ENCODE results near the gene NUTM2G. TPM values are rescaled to one million over a fixed set of nuclear protein-coding genes. Genes with fewer than 3 reads are reported as not detected.
A peak's percentile ranks its signal among the peaks of the same experiment; 100 is the strongest.
"Not testable (repeated sequence)": the region's sequence is repeated elsewhere in the genome, so short reads cannot be mapped to it uniquely, and the experiment has no call there.

The NUTM2G gene
- total RNA-seq, 2 experiments from 2014 or later, result not detected

GRCh38 chr9:96931665-96932064, 3.0 kb downstream of the NUTM2G start:
- H3K9me3 Mint-ChIP-seq; H3K27ac Mint-ChIP-seq; POLR2A ChIA-PET; H3K4me1 Mint-ChIP-seq; ATAC-seq (ENCODE audit: low read depth); H3K36me3 Mint-ChIP-seq; H3K4me3 Mint-ChIP-seq; DNase-seq; H3K27me3 Mint-ChIP-seq: not testable (repeated sequence)

GRCh38 chr9:96934097-96934496, 5.5 kb downstream of the NUTM2G start:
- H3K9me3 Mint-ChIP-seq; POLR2A ChIA-PET; DNase-seq; ATAC-seq (ENCODE audit: low read depth); H3K27me3 Mint-ChIP-seq; H3K36me3 Mint-ChIP-seq; H3K27ac Mint-ChIP-seq; H3K4me3 Mint-ChIP-seq; H3K4me1 Mint-ChIP-seq: not testable (repeated sequence)

- H3K4me3 Mint-ChIP-seq; H3K4me1 Mint-ChIP-seq; ATAC-seq (ENCODE audit: low read depth); POLR2A ChIA-PET; DNase-seq; H3K27me3 Mint-ChIP-seq; H3K9me3 Mint-ChIP-seq; H3K27ac Mint-ChIP-seq; H3K36me3 Mint-ChIP-seq: not testable (repeated sequence)
Measured at GRCh38 chr9:96934706-96935105, 6.1 kb downstream of the NUTM2G start.

GRCh38 chr9:96935401-96935800, 6.8 kb downstream of the NUTM2G start:
- H3K4me1 Mint-ChIP-seq; ATAC-seq (ENCODE audit: low read depth); H3K4me3 Mint-ChIP-seq; POLR2A ChIA-PET; H3K36me3 Mint-ChIP-seq; H3K27me3 Mint-ChIP-seq; H3K9me3 Mint-ChIP-seq; H3K27ac Mint-ChIP-seq; DNase-seq: not testable (repeated sequence)

- H3K9me3 Mint-ChIP-seq; H3K36me3 Mint-ChIP-seq; POLR2A ChIA-PET; H3K27ac Mint-ChIP-seq; H3K4me3 Mint-ChIP-seq; H3K4me1 Mint-ChIP-seq; DNase-seq; H3K27me3 Mint-ChIP-seq; ATAC-seq (ENCODE audit: low read depth): not testable (repeated sequence)
Measured at GRCh38 chr9:96937442-96937841, 8.8 kb downstream of the NUTM2G start.

GRCh38 chr9:96938957-96939665, 10.5 kb downstream of the NUTM2G start:
- POLR2A ChIA-PET; H3K36me3 Mint-ChIP-seq; H3K9me3 Mint-ChIP-seq; DNase-seq; H3K4me1 Mint-ChIP-seq; H3K27me3 Mint-ChIP-seq; ATAC-seq (ENCODE audit: low read depth); H3K27ac Mint-ChIP-seq; H3K4me3 Mint-ChIP-seq: not testable (repeated sequence)

GRCh38 chr9:96940982-96941381, 12.3 kb downstream of the NUTM2G start:
- H3K27ac Mint-ChIP-seq, POLR2A ChIA-PET, H3K9me3 Mint-ChIP-seq, H3K36me3 Mint-ChIP-seq, H3K27me3 Mint-ChIP-seq, DNase-seq, H3K4me1 Mint-ChIP-seq, H3K4me3 Mint-ChIP-seq: not testable (repeated sequence)
- peak; percentile 68 for ATAC-seq (ENCODE audit: low read depth)

GRCh38 chr9:96941628-96942027, 13.0 kb downstream of the NUTM2G start:
- H3K4me1 Mint-ChIP-seq; DNase-seq; H3K36me3 Mint-ChIP-seq; POLR2A ChIA-PET; H3K27ac Mint-ChIP-seq; H3K4me3 Mint-ChIP-seq; H3K27me3 Mint-ChIP-seq; H3K9me3 Mint-ChIP-seq; ATAC-seq (ENCODE audit: low read depth): not testable (repeated sequence)

- ATAC-seq (ENCODE audit: low read depth); H3K4me3 Mint-ChIP-seq; POLR2A ChIA-PET; H3K4me1 Mint-ChIP-seq; H3K27ac Mint-ChIP-seq; H3K9me3 Mint-ChIP-seq; DNase-seq; H3K36me3 Mint-ChIP-seq; H3K27me3 Mint-ChIP-seq: not testable (repeated sequence)
Measured at GRCh38 chr9:96942181-96942580, 13.5 kb downstream of the NUTM2G start.

GRCh38 chr9:96949346-96949745, 20.7 kb downstream of the NUTM2G start:
- DNase-seq; POLR2A ChIA-PET; H3K27ac Mint-ChIP-seq; H3K36me3 Mint-ChIP-seq; H3K9me3 Mint-ChIP-seq; H3K4me1 Mint-ChIP-seq; H3K27me3 Mint-ChIP-seq; ATAC-seq (ENCODE audit: low read depth); H3K4me3 Mint-ChIP-seq: not testable (repeated sequence)

- DNase-seq; H3K36me3 Mint-ChIP-seq; ATAC-seq (ENCODE audit: low read depth); H3K9me3 Mint-ChIP-seq; POLR2A ChIA-PET; H3K4me1 Mint-ChIP-seq; H3K27me3 Mint-ChIP-seq; H3K4me3 Mint-ChIP-seq; H3K27ac Mint-ChIP-seq: not testable (repeated sequence)
Measured at GRCh38 chr9:96950539-96950938, 21.9 kb downstream of the NUTM2G start.

- H3K4me1 Mint-ChIP-seq; H3K9me3 Mint-ChIP-seq; H3K4me3 Mint-ChIP-seq; H3K27me3 Mint-ChIP-seq; ATAC-seq (ENCODE audit: low read depth); DNase-seq; H3K36me3 Mint-ChIP-seq; H3K27ac Mint-ChIP-seq; POLR2A ChIA-PET: not testable (repeated sequence)
Measured at GRCh38 chr9:96967591-96967990, 38.9 kb downstream of the NUTM2G start.

GRCh38 chr9:96972552-96972951, 43.9 kb downstream of the NUTM2G start:
- POLR2A ChIA-PET; H3K9me3 Mint-ChIP-seq; ATAC-seq (ENCODE audit: low read depth); H3K27me3 Mint-ChIP-seq; H3K4me3 Mint-ChIP-seq; H3K36me3 Mint-ChIP-seq; DNase-seq: not testable (repeated sequence)
- Mint-ChIP-seq H3K27ac (peak overlapping the region; percentile 15), H3K4me1 (peaks cover 13% of the 10 kb centered on the region)

GRCh38 chr9:96974037-96974436, 45.4 kb downstream of the NUTM2G start:
- H3K4me3 Mint-ChIP-seq; H3K36me3 Mint-ChIP-seq; H3K27ac Mint-ChIP-seq; ATAC-seq (ENCODE audit: low read depth); H3K27me3 Mint-ChIP-seq; DNase-seq; H3K9me3 Mint-ChIP-seq; POLR2A ChIA-PET: not testable (repeated sequence)
- peaks cover 14% of the 10 kb centered on the region for H3K4me1 Mint-ChIP-seq
